ENCODE results near the gene CERS1. TPM values are rescaled to one million over a fixed set of nuclear protein-coding genes. Genes with fewer than 3 reads are reported as not detected.
A peak's percentile ranks its signal among the peaks of the same experiment; 100 is the strongest.

Gene CERS1
- total RNA-seq, 1 donor from 2014 or later: 1.8 TPM

GRCh38 chr19:18847549-18848463 lies 48.2 kb downstream of the CERS1 start:
- intact Hi-C loops (cut with DNase I): loop anchor here (5.0 kb wide), 2 partner anchors 256 to 381 kb away; no protein-coding TSS in a partner anchor
- DNase-seq (ENCODE audit: low spot score): no peak

GRCh38 chr19:18846862-18847548 lies 49.0 kb downstream of the CERS1 start:
- peak; percentile 92 for DNase-seq (ENCODE audit: low spot score)
- intact Hi-C loops (cut with DNase I): loop anchor here (5.0 kb wide), 2 partner anchors 255 to 380 kb away; no protein-coding TSS in a partner anchor

GRCh38 chr19:18845961-18846360 lies 50.0 kb downstream of the CERS1 start:
- no peak for DNase-seq (ENCODE audit: low spot score)
- intact Hi-C loops (cut with DNase I): loop anchor here (5.0 kb wide), 2 partner anchors 254 to 379 kb away; no protein-coding TSS in a partner anchor

GRCh38 chr19:18844806-18845329 lies 51.1 kb downstream of the CERS1 start:
- intact Hi-C loops (cut with DNase I): loop anchor here (5.0 kb wide), 2 partner anchors 253 to 378 kb away; no protein-coding TSS in a partner anchor
- no peak for DNase-seq (ENCODE audit: low spot score)

- DNase-seq (ENCODE audit: low spot score): no peak
- intact Hi-C loops (cut with DNase I): no loop called here
Observed at GRCh38 chr19:18843960-18844359, 52.0 kb downstream of the CERS1 start.

- intact Hi-C loops (cut with DNase I): no loop called here
- DNase-seq (ENCODE audit: low spot score): no peak
Observed at GRCh38 chr19:18842166-18842565, 53.8 kb downstream of the CERS1 start.

- no peak for DNase-seq (ENCODE audit: low spot score)
- intact Hi-C loops (cut with DNase I): no loop called here
Observed at GRCh38 chr19:18841400-18841799, 54.6 kb downstream of the CERS1 start.

GRCh38 chr19:18840288-18841267 lies 55.4 kb downstream of the CERS1 start:
- no peak for DNase-seq (ENCODE audit: low spot score)

GRCh38 chr19:18839465-18840287 lies 56.3 kb downstream of the CERS1 start:
- no peak for DNase-seq (ENCODE audit: low spot score)
- intact Hi-C loops (cut with DNase I): no loop called here

More at GRCh38 chr19:18840288-18841267, 55.4 kb downstream of the CERS1 start:
- intact Hi-C loops (cut with DNase I): no loop called here

GRCh38 chr19:18834644-18834984 lies 61.3 kb downstream of the CERS1 start:
- intact Hi-C loops (cut with DNase I): loop anchor here (5.0 kb wide), 1 partner anchor 152 kb away; the partner anchor contains the start of gene CRTC1

GRCh38 chr19:18833849-18834643 lies 61.9 kb downstream of the CERS1 start:
- intact Hi-C loops (cut with DNase I): loop anchor here (5.0 kb wide), 1 partner anchor 152 kb away; the partner anchor contains the start of gene CRTC1
- DNase-seq (ENCODE audit: low spot score): no peak

More at GRCh38 chr19:18834644-18834984, 61.3 kb downstream of the CERS1 start:
- no peak for DNase-seq (ENCODE audit: low spot score)

- DNase-seq (ENCODE audit: low spot score): no peak
- intact Hi-C loops (cut with DNase I): loop anchor here (5.0 kb wide), 1 partner anchor 151 kb away; the partner anchor contains the start of gene CRTC1
Observed at GRCh38 chr19:18833141-18833476, 62.8 kb downstream of the CERS1 start.

GRCh38 chr19:18832306-18833140 lies 63.4 kb downstream of the CERS1 start:
- intact Hi-C loops (cut with DNase I): loop anchor here (5.0 kb wide), 1 partner anchor 150 kb away; the partner anchor contains the start of gene CRTC1

GRCh38 chr19:18831524-18832305 lies 64.2 kb downstream of the CERS1 start, which contains the start of gene UPF1:
UPF1 (plus strand) TSS chr19:18831959; CDS start chr19:18832210, 251 bp downstream.
- DNase-seq (ENCODE audit: low spot score): peak; percentile 98
- intact Hi-C loops (cut with DNase I): loop anchor here (5.0 kb wide), 1 partner anchor 149 kb away; the partner anchor contains the start of gene CRTC1

More at GRCh38 chr19:18832306-18833140, 63.4 kb downstream of the CERS1 start:
- no peak for DNase-seq (ENCODE audit: low spot score)

- intact Hi-C loops (cut with DNase I): loop anchor here (5.0 kb wide), 1 partner anchor 148 kb away; the partner anchor contains the start of gene CRTC1
- no peak for DNase-seq (ENCODE audit: low spot score)
Observed at GRCh38 chr19:18830488-18830887, 65.5 kb downstream of the CERS1 start.

Measured in cardiac septum (tissue), 1 donor.